Aorta (tissue), 5 donors: ENCODE data around the gene AIFM3. TPM values are rescaled to one million over a fixed set of nuclear protein-coding genes. Genes with fewer than 3 reads are reported as not detected.

Source experiments
- ATAC-seq: fragments of 200-7000 bp; cut with Tn5 transposase; one replicate; pipeline ENCODE4 v1.9.1; 2022; ENCODE audit warnings: moderate library complexity; ENCODE audit not compliant: low FRiP score
- DNase-seq, 2 donors: peaks; one replicate each; pipeline ENCODE4 v3.0.0-alpha.2; 2020
- H3K27ac ChIP-seq, 2 donors: one replicate each; pipeline ENCODE4 v1.5.1; 2013; ENCODE audit warnings: low read length in 2 of 2, mild to moderate bottlenecking in 2 of 2, moderate library complexity in 2 of 2, control low read depth in 1 of 2, inconsistent platforms in 1 of 2, low read depth in 1 of 2
- H3K27me3 ChIP-seq, 2 donors: one replicate each; pipeline ENCODE4 v1.6.1; 2013; ENCODE audit warnings: control low read depth in 1 of 2, low read length in 1 of 2, mild to moderate bottlenecking in 1 of 2, moderate library complexity in 1 of 2; ENCODE audit not compliant: insufficient read depth in 2 of 2, control insufficient read depth in 1 of 2
- H3K36me3 ChIP-seq, 2 donors: one replicate each; pipeline ENCODE4 v1.6.1; 2013; ENCODE audit warnings: control low read depth in 1 of 2, low read length in 1 of 2, mild to moderate bottlenecking in 1 of 2; ENCODE audit not compliant: insufficient read depth in 2 of 2, control insufficient read depth in 1 of 2
- H3K4me1 ChIP-seq, 2 donors: one replicate each; pipeline ENCODE4 v1.6.1; 2013; ENCODE audit warnings: low read length in 2 of 2, control low read depth in 1 of 2, mild to moderate bottlenecking in 1 of 2, moderate library complexity in 1 of 2; ENCODE audit not compliant: insufficient read depth in 2 of 2, control insufficient read depth in 1 of 2
- H3K4me3 ChIP-seq, 2 donors: one replicate each; pipeline ENCODE4 v1.5.1; 2013; ENCODE audit warnings: low read length in 2 of 2, control low read depth in 1 of 2, mild to moderate bottlenecking in 1 of 2
- H3K9me3 ChIP-seq: one replicate; pipeline ENCODE4 v1.6.1; 2013; ENCODE audit warnings: mild to moderate bottlenecking, low read length; ENCODE audit not compliant: control insufficient read depth
- WGBS, 2 donors: extraction: QIAGEN DNeasy Blood & Tissue Kit; methylation state at CpG; one replicate each; pipeline ENCODE4 v1.1.7; 2013; 5-methylcytosine and 5-hydroxymethylcytosine counted together
- intact Hi-C, 2 donors: fragments of 100-400 bp; cut with DNase I; formaldehyde crosslinking; loops; one replicate each; pipeline versions ENCODE4 v1.14.2 to v1.15.0; 2022
- polyA plus RNA-seq, 2 donors: library from polyadenylated mRNA; stranded (reverse); fragments of 200-250 nt; gene quantifications; one replicate each; pipeline ENCODE4 v1.2.3, GENCODE V29; 2013
- total RNA-seq, 2 donors: library from RNA; stranded (reverse); fragmentation: NEBNext Ultra II Directional; extraction: Animal tissue kit (Norgen Biotek cat#: 25700); gene quantifications; one replicate each; pipeline ENCODE4 v1.2.1, GENCODE V29; 2021
- donor health status: healthy with polysubstance abuse.
- donor health status: Bipolar disorder and iron deficiency.
- donor health status: DM: no; HTN: no; CAD: no.
- donor health status: DM: no; HTN: no; CAD: no.
- donor health status: DM: yes; HTN: yes; CAD: no.

The AIFM3 gene
- total and polyA plus RNA-seq, 4 donors = 1.0 to 3.8 (median 1.8) TPM

- H3K4me1 ChIP-seq = no peaks in the 10 kb centered on the region
- DNase-seq (peak in 1 of 2 donors; percentile 69), ATAC-seq (no peak)
- 80 to 82% methylated on average over 24 of the region's 24 CpGs for WGBS, 2 donors
- no peak overlapping the region for H3K4me3 ChIP-seq
- H3K27ac ChIP-seq = no peak overlapping the region
- H3K9me3 ChIP-seq = peaks cover 3% of the 10 kb centered on the region
- no peaks in the 10 kb centered on the region for H3K27me3 ChIP-seq
- intact Hi-C loops = no loop called here
- H3K36me3 ChIP-seq = no peaks in the 10 kb centered on the region
Measured at GRCh38 chr22:20976291-20976877, 9.3 kb downstream of the AIFM3 start.

GRCh38 chr22:20977019-20977418 lies 10.0 kb downstream of the AIFM3 start:
- no peak for DNase-seq
- intact Hi-C loops = no loop called here
- peaks cover 3% of the 10 kb centered on the region for H3K9me3 ChIP-seq
- H3K27me3 ChIP-seq = no peaks in the 10 kb centered on the region
- no peak overlapping the region for H3K27ac ChIP-seq
- ATAC-seq = no peak
- no peaks in the 10 kb centered on the region for H3K4me1 ChIP-seq
- 78 to 82% methylated on average over 11 of the region's 11 CpGs for WGBS, 2 donors
- no peak overlapping the region for H3K4me3 ChIP-seq
- no peaks in the 10 kb centered on the region for H3K36me3 ChIP-seq

GRCh38 chr22:20977516-20978170 lies 10.6 kb downstream of the AIFM3 start:
- intact Hi-C loops = no loop called here
- Histone ChIP-seq H3K9me3 (peaks cover 3% of the 10 kb centered on the region), H3K27ac (no peak overlapping the region), H3K36me3 (no peaks in the 10 kb centered on the region), H3K4me1 (no peaks in the 10 kb centered on the region), H3K27me3 (no peaks in the 10 kb centered on the region), H3K4me3 (no peak overlapping the region)
- 84 to 86% methylated on average over 17 of the region's 17 CpGs for WGBS, 2 donors
- DNase-seq (peak in 1 of 2 donors; percentile 68), ATAC-seq (no peak)

GRCh38 chr22:20978419-20978818 lies 11.4 kb downstream of the AIFM3 start:
- DNase-seq = no peak
- 87 to 91% methylated on average over 2 of the region's 2 CpGs for WGBS, 2 donors
- H3K27ac ChIP-seq = no peak overlapping the region
- H3K9me3 ChIP-seq = peaks cover 3% of the 10 kb centered on the region
- H3K27me3 ChIP-seq = no peaks in the 10 kb centered on the region
- no peak for ATAC-seq
- no peaks in the 10 kb centered on the region for H3K4me1 ChIP-seq
- no peaks in the 10 kb centered on the region for H3K36me3 ChIP-seq
- no peak overlapping the region for H3K4me3 ChIP-seq
- intact Hi-C loops = no loop called here

- Histone ChIP-seq H3K36me3 (no peaks in the 10 kb centered on the region), H3K27me3 (no peaks in the 10 kb centered on the region), H3K4me1 (no peaks in the 10 kb centered on the region), H3K9me3 (peaks cover 3% of the 10 kb centered on the region), H3K4me3 (no peak overlapping the region), H3K27ac (no peak overlapping the region)
- intact Hi-C loops = no loop called here
- WGBS, 2 donors = 5 to 8% methylated on average over 33 to 39 of the region's 39 CpGs
- peak; percentile 76 to 86 for DNase-seq
- ATAC-seq = no peak
Measured at GRCh38 chr22:20979243-20979809, 12.3 kb downstream of the AIFM3 start.

GRCh38 chr22:20979940-20980453 lies 12.9 kb downstream of the AIFM3 start:
- peaks cover 3% of the 10 kb centered on the region for H3K9me3 ChIP-seq
- H3K4me1 ChIP-seq = no peaks in the 10 kb centered on the region
- H3K4me3 ChIP-seq = no peak overlapping the region
- no peak overlapping the region for H3K27ac ChIP-seq
- H3K27me3 ChIP-seq = no peaks in the 10 kb centered on the region
- ATAC-seq (no peak), DNase-seq (peak in 1 of 2 donors; percentile 76)
- intact Hi-C loops = loop anchor here in 1 of 2 donors (5.0 kb wide), 1 partner anchor 93 kb away; no protein-coding TSS in a partner anchor
- H3K36me3 ChIP-seq = no peaks in the 10 kb centered on the region
- WGBS, 2 donors = 36 to 37% methylated on average over 13 of the region's 13 CpGs

GRCh38 chr22:20980523-20980922 lies 13.5 kb downstream of the AIFM3 start:
- intact Hi-C loops = loop anchor here in 1 of 2 donors (5.0 kb wide), 1 partner anchor 93 kb away; no protein-coding TSS in a partner anchor
- H3K27ac ChIP-seq = no peak overlapping the region

GRCh38 chr22:20980938-20981722 lies 14.1 kb downstream of the AIFM3 start:
- intact Hi-C loops = loop anchor here in 1 of 2 donors (5.0 kb wide), 1 partner anchor 94 kb away; no protein-coding TSS in a partner anchor

More at GRCh38 chr22:20980523-20980922, 13.5 kb downstream of the AIFM3 start:
- ATAC-seq = no peak
- Histone ChIP-seq H3K4me1 (no peaks in the 10 kb centered on the region), H3K27me3 (no peaks in the 10 kb centered on the region), H3K9me3 (peaks cover 3% of the 10 kb centered on the region), H3K36me3 (no peaks in the 10 kb centered on the region), H3K4me3 (no peak overlapping the region)
- DNase-seq = no peak
- WGBS, 2 donors = 77 to 81% methylated on average over 4 of the region's 4 CpGs

More at GRCh38 chr22:20980938-20981722, 14.1 kb downstream of the AIFM3 start:
- ATAC-seq (no peak), DNase-seq (peak in 1 of 2 donors; percentile 48)
- Histone ChIP-seq H3K9me3 (peaks cover 3% of the 10 kb centered on the region), H3K4me3 (peak overlapping the region; percentile 68 to 83), H3K4me1 (no peaks in the 10 kb centered on the region), H3K27me3 (no peaks in the 10 kb centered on the region), H3K36me3 (no peaks in the 10 kb centered on the region), H3K27ac (peak overlapping the region; percentile 15 to 78)
- WGBS, 2 donors = 62 to 63% methylated on average over 10 of the region's 10 CpGs
